HG02840 (cell line): ENCODE measurements around the gene PTDSS2.
"Not testable (repeated sequence)": the region's sequence is repeated elsewhere in the genome, so short reads cannot be mapped to it uniquely, and the experiment has no call there.

Experiments
- ATAC-seq: cut with Tn5 transposase; IDR thresholded peaks from one replicate; pipeline ENCODE4 v1.9.1; 2021; ENCODE audit warnings: mild to moderate bottlenecking, moderate library complexity, moderate number of reproducible peaks; ENCODE audit not compliant: unreplicated experiment, low FRiP score

Gene PTDSS2

DNA sequence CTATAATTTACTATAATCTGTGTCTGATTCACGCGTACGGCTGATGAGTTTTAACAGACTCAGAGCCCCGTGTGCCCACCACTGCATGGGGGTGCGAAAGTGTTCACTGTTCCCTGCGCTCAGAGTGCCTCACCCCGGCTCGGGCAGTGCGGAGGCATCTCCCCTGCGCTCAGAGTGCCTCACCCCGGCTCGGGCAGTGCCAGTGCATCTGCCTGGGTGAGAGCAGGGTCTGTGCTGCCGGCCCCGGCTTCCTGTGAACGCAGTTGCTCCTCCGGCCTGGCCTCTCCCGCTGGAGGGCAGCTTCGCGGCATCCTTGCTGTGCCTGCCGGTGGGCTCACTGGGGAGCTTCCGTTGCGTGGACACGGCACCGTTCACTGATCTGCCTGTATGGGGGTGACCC, 14.2 kb downstream of the PTDSS2 start:
- no peak for ATAC-seq

- no peak for ATAC-seq
Measured at GRCh38 chr11:465896-466530, 15.9 kb downstream of the PTDSS2 start.

- no peak for ATAC-seq
Measured at GRCh38 chr11:468036-468435, 18.0 kb downstream of the PTDSS2 start.

DNA sequence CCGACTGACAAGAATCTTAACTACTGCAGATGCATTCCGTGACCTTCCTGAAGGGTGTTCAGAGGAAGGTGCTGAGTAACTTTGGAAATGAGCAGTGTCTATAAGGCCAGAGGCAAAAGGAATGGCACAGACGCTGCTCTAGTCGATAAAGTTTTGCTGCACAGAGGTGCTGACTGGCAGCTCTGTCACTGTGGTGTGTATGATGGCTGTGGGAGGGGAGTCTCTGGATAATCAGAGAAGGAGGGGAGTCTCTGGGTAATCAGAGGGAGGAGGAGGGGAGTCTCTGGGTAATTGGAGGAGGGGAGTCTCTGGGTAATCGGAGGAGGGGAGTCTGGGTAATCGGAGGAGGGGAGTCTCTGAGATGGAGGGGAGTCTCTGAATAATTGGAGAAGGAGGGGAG, 18.4 kb downstream of the PTDSS2 start:
- no peak for ATAC-seq

GRCh38 chr11:469026-469683, 19.1 kb downstream of the PTDSS2 start:
- ATAC-seq, result not testable (repeated sequence)

DNA sequence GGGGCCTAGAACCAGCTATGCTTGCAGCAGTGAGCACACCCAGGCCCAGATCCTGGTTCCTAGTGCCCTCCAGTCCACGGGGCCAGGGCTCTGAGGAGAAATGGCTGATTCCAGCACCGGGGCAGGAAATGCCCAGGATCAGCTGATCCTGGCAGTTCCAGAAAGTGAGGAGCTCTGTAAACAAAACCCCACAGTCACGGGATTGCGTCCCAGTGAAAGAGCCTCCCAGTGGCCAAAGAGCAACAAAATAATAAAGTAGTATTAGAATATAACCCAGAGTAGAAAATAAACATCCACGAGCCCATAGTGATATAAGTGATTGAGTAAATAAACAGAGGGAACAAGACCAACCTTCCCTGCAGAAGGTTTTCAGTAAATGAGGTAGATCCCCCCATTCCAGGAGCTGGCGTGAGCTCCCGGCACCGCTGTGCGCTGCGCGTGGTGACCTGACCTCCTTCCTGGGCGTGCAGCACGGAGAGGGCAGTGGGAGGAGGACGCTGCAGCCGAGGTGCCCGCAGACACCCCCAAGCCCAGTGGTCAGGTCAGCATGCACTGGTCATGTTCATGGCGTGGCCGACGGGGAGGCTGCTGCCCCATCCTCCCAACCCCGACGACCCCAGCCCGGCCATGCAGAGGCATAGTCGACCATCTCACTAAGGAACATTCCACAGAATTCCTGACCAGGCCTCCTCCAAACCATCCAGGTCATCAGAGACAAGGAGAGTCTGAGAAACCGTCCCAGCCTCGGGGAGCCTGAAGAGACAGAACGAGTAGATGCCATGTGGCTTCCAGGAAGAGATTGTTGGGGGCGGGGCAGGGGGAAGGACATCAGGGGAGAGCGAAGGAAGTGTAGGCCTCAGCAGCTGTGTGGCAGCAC, 19.8 kb downstream of the PTDSS2 start:
- no peak for ATAC-seq

- ATAC-seq, result no peak
Measured at GRCh38 chr11:471468-472145, 21.5 kb downstream of the PTDSS2 start.

GRCh38 chr11:472272-472671, 22.2 kb downstream of the PTDSS2 start:
- no peak for ATAC-seq

GRCh38 chr11:472816-473215, 22.7 kb downstream of the PTDSS2 start:
- no peak for ATAC-seq

DNA sequence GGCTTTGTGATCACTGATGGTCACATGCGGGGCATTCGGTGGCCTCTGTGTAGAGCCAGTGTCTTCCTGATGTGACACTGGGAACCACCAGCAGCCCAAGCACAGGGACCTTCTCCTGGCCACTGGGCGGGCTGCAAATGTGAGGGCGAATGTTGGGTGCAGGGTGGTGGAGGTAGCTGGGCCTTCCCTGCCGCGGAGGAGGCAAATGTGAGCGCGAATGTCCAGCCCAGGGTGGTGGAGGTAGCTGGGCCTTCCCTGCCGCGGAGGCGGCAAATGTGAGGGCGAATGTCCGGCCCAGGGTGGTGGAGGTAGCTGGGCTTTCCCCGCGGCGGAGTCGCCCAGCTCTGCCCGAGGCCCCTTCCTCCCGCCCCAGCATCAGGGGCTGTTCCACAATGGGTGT, 23.3 kb downstream of the PTDSS2 start:
- ATAC-seq, result no peak

DNA sequence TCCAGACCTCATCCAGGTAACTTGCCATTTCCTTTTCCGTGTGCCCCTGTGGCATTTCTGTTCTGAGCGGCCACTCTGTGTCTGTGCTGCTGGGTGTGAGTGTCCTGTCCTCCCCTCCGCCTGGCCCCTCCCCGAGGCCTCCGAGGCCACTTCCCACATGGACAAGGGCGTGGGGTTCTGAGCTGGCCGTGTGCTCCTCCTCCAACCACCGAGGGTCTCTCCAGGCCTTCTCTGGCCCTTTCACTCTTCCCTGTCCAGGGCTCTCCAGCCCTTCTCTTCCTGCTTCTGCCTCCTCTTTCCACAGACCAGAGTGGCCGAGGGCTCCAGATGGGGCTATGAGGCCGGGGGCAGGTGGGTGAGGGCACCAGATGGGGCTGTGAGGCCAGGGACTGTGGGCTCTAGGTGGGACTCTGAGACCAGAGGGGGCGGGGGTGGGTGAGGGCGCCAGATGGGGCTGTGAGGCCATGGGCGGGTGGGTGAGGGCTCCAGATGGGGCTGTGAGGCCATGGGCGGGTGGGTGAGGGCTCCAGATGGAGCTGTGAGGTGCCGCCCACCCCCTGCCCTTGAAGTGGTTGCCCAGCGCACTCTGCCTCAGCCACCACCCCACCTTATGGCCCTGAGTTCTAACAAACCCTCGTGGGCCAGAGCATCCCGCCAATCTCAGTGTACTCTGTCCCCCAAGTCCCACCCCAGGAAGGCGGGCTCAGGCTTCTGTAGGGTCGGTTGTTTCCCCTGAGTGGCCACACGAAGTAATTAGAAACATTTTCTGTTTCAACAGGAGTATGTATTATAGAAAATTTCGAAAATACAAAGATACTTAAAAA, 24.1 kb downstream of the PTDSS2 start:
- ATAC-seq, result no peak

GRCh38 chr11:474914-475506, 24.9 kb downstream of the PTDSS2 start:
- ATAC-seq, result no peak

GRCh38 chr11:475941-476340, 25.9 kb downstream of the PTDSS2 start:
- ATAC-seq, result no peak

DNA sequence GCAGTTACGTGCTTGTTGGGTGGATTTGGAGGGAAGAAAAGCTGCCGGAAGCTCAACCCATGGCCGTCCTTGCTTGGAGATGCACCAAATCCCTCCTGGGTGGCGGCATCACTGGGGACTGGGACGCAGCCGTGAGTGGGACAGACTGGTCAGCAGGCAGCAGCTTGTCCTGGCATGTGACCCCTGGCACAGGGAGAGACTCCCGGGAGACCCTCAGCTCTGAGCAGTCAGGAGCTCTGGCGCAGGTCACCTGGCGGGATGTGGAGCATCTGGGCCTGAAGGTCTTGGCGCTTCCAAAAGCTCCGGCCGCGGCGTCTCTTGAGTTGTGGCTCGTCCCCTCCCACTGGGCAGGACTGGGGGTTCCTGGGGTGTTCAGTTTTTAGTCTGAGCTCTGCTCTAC, 26.3 kb downstream of the PTDSS2 start:
- no peak for ATAC-seq

GRCh38 chr11:477052-477715, 27.1 kb downstream of the PTDSS2 start:
- ATAC-seq, result no peak

- ATAC-seq, result no peak
Measured at GRCh38 chr11:479311-479710, 29.2 kb downstream of the PTDSS2 start.

DNA sequence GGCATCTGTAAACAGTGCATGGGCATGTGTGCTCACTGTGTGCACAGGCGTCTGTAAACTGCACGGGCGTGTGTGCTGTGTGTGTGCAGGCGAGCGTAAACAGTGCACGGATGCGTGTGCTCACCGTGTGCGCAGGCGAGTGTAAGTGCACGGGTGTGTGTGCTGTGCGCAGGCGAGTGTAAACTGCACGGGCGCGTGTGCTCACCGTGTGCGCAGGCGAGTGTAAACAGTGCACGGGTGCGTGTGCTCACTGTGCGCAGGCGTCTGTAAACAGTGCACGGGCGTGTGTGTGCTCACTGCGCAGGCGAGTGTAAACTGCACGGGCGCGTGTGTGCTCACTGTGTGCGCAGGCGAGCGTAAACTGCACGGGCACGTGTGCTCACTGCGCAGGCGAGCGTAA, 34.5 kb downstream of the PTDSS2 start:
- no peak for ATAC-seq

- no peak for ATAC-seq
Measured at GRCh38 chr11:486189-486588, 36.1 kb downstream of the PTDSS2 start.

GRCh38 chr11:487571-488021, 37.5 kb downstream of the PTDSS2 start:
- no peak for ATAC-seq
